Activated T-helper 1 cell treated with anti-CD3 and anti-CD28 coated beads, Interleukin-12 subunit alpha, Interleukin-12 subunit beta, Interleukin-2, Interleukin-4 antibody, amounts not matched to agents 30 ng/mL and 10 ng/mL and 1 ng/mL, durations not matched to agents 14 hours and 24 hours and 36 hours (primary cell): ENCODE data around the gene OXT. TPM values are rescaled to one million over a fixed set of nuclear protein-coding genes. Genes with fewer than 3 reads are reported as not detected.
"Not testable (repeated sequence)": the region's sequence is repeated elsewhere in the genome, so short reads cannot be mapped to it uniquely, and the experiment has no call there.

ENCODE experiments used
- DNase-seq: peaks from one replicate; pipeline ENCODE4 v3.0.0; 2021; ENCODE audit warnings: low spot score
- H3K27ac Mint-ChIP-seq: one replicate; pipeline ENCODE4 v1.8.0; 2021; ENCODE audit warnings: mild to moderate bottlenecking, mixed read lengths
- H3K27me3 Mint-ChIP-seq: one replicate; pipeline ENCODE4 v1.8.0; 2022; ENCODE audit warnings: mild to moderate bottlenecking, moderate library complexity, mixed read lengths; ENCODE audit not compliant: insufficient read depth
- H3K36me3 Mint-ChIP-seq: one replicate; pipeline ENCODE4 v1.8.0; 2021; ENCODE audit warnings: low read depth, mixed read lengths
- H3K4me1 Mint-ChIP-seq: one replicate; pipeline ENCODE4 v1.8.0; 2021; ENCODE audit warnings: low read depth, mixed read lengths
- H3K4me3 Mint-ChIP-seq: one replicate; pipeline ENCODE4 v1.8.0; 2021; ENCODE audit warnings: mild to moderate bottlenecking, moderate library complexity, mixed read lengths
- H3K9me3 Mint-ChIP-seq: one replicate; pipeline ENCODE4 v1.8.0; 2021; ENCODE audit warnings: mixed read lengths
- intact Hi-C: fragments of 100-400 bp; cut with micrococcal nuclease; formaldehyde crosslinking; loops from one replicate; pipeline ENCODE4 v1.15.1; 2024
- total RNA-seq: library from RNA; stranded (reverse); gene quantifications from 2 replicates; pipeline ENCODE4 v1.2.3, GENCODE V29; 2022

The OXT gene
- not detected in 2 replicates for total RNA-seq

- H3K27ac Mint-ChIP-seq, result peak within 1 kb of the TSS; percentile 80
- H3K36me3 Mint-ChIP-seq, result peaks cover 2% of the 10 kb centered on the region
- peaks cover 6% of the 10 kb centered on the region for H3K27me3 Mint-ChIP-seq
- no peaks in the 10 kb centered on the region for H3K9me3 Mint-ChIP-seq
- H3K4me1 Mint-ChIP-seq, result peaks cover 35% of the 10 kb centered on the region
- intact Hi-C loops, result no loop called here
- DNase-seq, result peak; percentile 55
- peak within 1 kb of the TSS; percentile 84 for H3K4me3 Mint-ChIP-seq
Measured at GRCh38 chr20:3071610-3072529, at the start of gene OXT. TSS of gene OXT (plus strand) at chr20:3071620. CDS start at chr20:3071656, 36 bp downstream.

- Mint-ChIP-seq H3K36me3 (peaks cover 46% of the 10 kb centered on the region), H3K4me3 (no peak overlapping the region), H3K27me3 (no peaks in the 10 kb centered on the region), H3K27ac (peak overlapping the region; percentile 75), H3K4me1 (no peaks in the 10 kb centered on the region), H3K9me3 (no peaks in the 10 kb centered on the region)
- intact Hi-C loops, result no loop called here
- DNase-seq, result no peak
Measured at GRCh38 chr20:3021777-3022176, 49.6 kb upstream of the OXT start.

- DNase-seq, H3K27ac Mint-ChIP-seq, H3K9me3 Mint-ChIP-seq, H3K4me1 Mint-ChIP-seq, intact Hi-C loops, H3K27me3 Mint-ChIP-seq, H3K4me3 Mint-ChIP-seq: not testable (repeated sequence)
- H3K36me3 Mint-ChIP-seq, result peaks cover 41% of the 10 kb centered on the region
Measured at GRCh38 chr20:3022559-3023490, 48.6 kb upstream of the OXT start.

GRCh38 chr20:3027987-3028386, 43.4 kb upstream of the OXT start:
- DNase-seq, result no peak
- Mint-ChIP-seq H3K4me1 (peaks cover 5% of the 10 kb centered on the region), H3K4me3 (no peak overlapping the region), H3K27ac (no peak overlapping the region), H3K27me3 (no peaks in the 10 kb centered on the region), H3K9me3 (no peaks in the 10 kb centered on the region), H3K36me3 (peaks cover 25% of the 10 kb centered on the region)
- intact Hi-C loops, result no loop called here

- no peaks in the 10 kb centered on the region for H3K27me3 Mint-ChIP-seq
- no peak for DNase-seq
- peaks cover 28% of the 10 kb centered on the region for H3K36me3 Mint-ChIP-seq
- H3K27ac Mint-ChIP-seq, result no peak overlapping the region
- H3K4me3 Mint-ChIP-seq, result no peak overlapping the region
- H3K9me3 Mint-ChIP-seq, result no peaks in the 10 kb centered on the region
- intact Hi-C loops, result loop anchor here (1.0 kb wide), 1 partner anchor 20 kb away; no protein-coding TSS in a partner anchor
- H3K4me1 Mint-ChIP-seq, result peaks cover 5% of the 10 kb centered on the region
Measured at GRCh38 chr20:3031524-3032147, 39.8 kb upstream of the OXT start.

- H3K9me3 Mint-ChIP-seq, result no peaks in the 10 kb centered on the region
- no peaks in the 10 kb centered on the region for H3K27me3 Mint-ChIP-seq
- peaks cover 5% of the 10 kb centered on the region for H3K4me1 Mint-ChIP-seq
- intact Hi-C loops, result no loop called here
- no peak overlapping the region for H3K4me3 Mint-ChIP-seq
- no peak for DNase-seq
- no peak overlapping the region for H3K27ac Mint-ChIP-seq
- peaks cover 26% of the 10 kb centered on the region for H3K36me3 Mint-ChIP-seq
Measured at GRCh38 chr20:3032624-3033023, 38.8 kb upstream of the OXT start.

- Mint-ChIP-seq H3K4me1 (peaks cover 15% of the 10 kb centered on the region), H3K4me3 (no peak overlapping the region), H3K27ac (no peak overlapping the region), H3K27me3 (no peaks in the 10 kb centered on the region), H3K36me3 (peaks cover 44% of the 10 kb centered on the region), H3K9me3 (no peaks in the 10 kb centered on the region)
- DNase-seq, result no peak
- intact Hi-C loops, result no loop called here
Measured at GRCh38 chr20:3037654-3038053, 33.8 kb upstream of the OXT start.

GRCh38 chr20:3038454-3038853, 33.0 kb upstream of the OXT start:
- H3K36me3 Mint-ChIP-seq, result peaks cover 44% of the 10 kb centered on the region
- no peaks in the 10 kb centered on the region for H3K27me3 Mint-ChIP-seq
- no peak for DNase-seq
- no peak overlapping the region for H3K27ac Mint-ChIP-seq
- intact Hi-C loops, result no loop called here
- peaks cover 15% of the 10 kb centered on the region for H3K4me1 Mint-ChIP-seq
- H3K4me3 Mint-ChIP-seq, result no peak overlapping the region
- no peaks in the 10 kb centered on the region for H3K9me3 Mint-ChIP-seq

GRCh38 chr20:3039426-3039825, 32.0 kb upstream of the OXT start:
- intact Hi-C loops, result no loop called here

GRCh38 chr20:3040086-3040485, 31.3 kb upstream of the OXT start:
- Mint-ChIP-seq H3K27me3 (no peaks in the 10 kb centered on the region), H3K36me3 (peaks cover 37% of the 10 kb centered on the region), H3K4me3 (no peak overlapping the region), H3K9me3 (no peaks in the 10 kb centered on the region), H3K27ac (peak overlapping the region; percentile 72), H3K4me1 (peaks cover 17% of the 10 kb centered on the region)
- intact Hi-C loops, result no loop called here
- no peak for DNase-seq

More at GRCh38 chr20:3039426-3039825, 32.0 kb upstream of the OXT start:
- peaks cover 42% of the 10 kb centered on the region for H3K36me3 Mint-ChIP-seq
- H3K9me3 Mint-ChIP-seq, result no peaks in the 10 kb centered on the region
- H3K4me1 Mint-ChIP-seq, result peaks cover 15% of the 10 kb centered on the region
- DNase-seq, result no peak
- H3K4me3 Mint-ChIP-seq, result no peak overlapping the region
- H3K27ac Mint-ChIP-seq, result peak overlapping the region; percentile 72
- no peaks in the 10 kb centered on the region for H3K27me3 Mint-ChIP-seq

- Mint-ChIP-seq H3K36me3 (peaks cover 30% of the 10 kb centered on the region), H3K27ac (no peak overlapping the region), H3K4me1 (peaks cover 24% of the 10 kb centered on the region)
Measured at GRCh38 chr20:3041854-3042409, 29.5 kb upstream of the OXT start.

GRCh38 chr20:3042625-3043024, 28.8 kb upstream of the OXT start:
- H3K9me3 Mint-ChIP-seq, result no peaks in the 10 kb centered on the region
- H3K36me3 Mint-ChIP-seq, result peaks cover 29% of the 10 kb centered on the region
- intact Hi-C loops, result no loop called here
- H3K27ac Mint-ChIP-seq, result no peak overlapping the region
- no peak overlapping the region for H3K4me3 Mint-ChIP-seq
- H3K4me1 Mint-ChIP-seq, result peaks cover 26% of the 10 kb centered on the region
- no peak for DNase-seq
- H3K27me3 Mint-ChIP-seq, result no peaks in the 10 kb centered on the region

More at GRCh38 chr20:3041854-3042409, 29.5 kb upstream of the OXT start:
- Mint-ChIP-seq H3K9me3 (no peaks in the 10 kb centered on the region), H3K27me3 (no peaks in the 10 kb centered on the region), H3K4me3 (no peak overlapping the region)
- intact Hi-C loops, result no loop called here
- no peak for DNase-seq
